Tibial nerve (tissue), 4 donors: Measurements from ENCODE around the gene IL17B. TPM values are rescaled to one million over a fixed set of nuclear protein-coding genes. Genes with fewer than 3 reads are reported as not detected.

ENCODE experiments used
- DNase-seq, 2 donors: peaks; one replicate each; pipeline ENCODE4 v3.0.0-alpha.2; 2019; ENCODE audit warnings: low spot score in 2 of 2
- H3K27ac ChIP-seq, 4 donors: fragments of 200-600 bp; sonication (generic) in 3 of 4; one replicate each; pipeline ENCODE4 v1.5.1; 2017 to 2019; ENCODE audit warnings: mild to moderate bottlenecking in 1 of 4
- H3K27me3 ChIP-seq, 2 donors: fragments of 200-600 bp; sonication (generic) in 1 of 2; one replicate each; pipeline versions ENCODE4 v1.5.1 to v1.6.0; 2017 to 2019
- H3K36me3 ChIP-seq, 3 donors: fragments of 200-600 bp; sonication (generic); one replicate each; pipeline ENCODE4 v1.5.1; 2018 to 2019
- H3K4me1 ChIP-seq, 4 donors: fragments of 200-600 bp; sonication (generic) in 3 of 4; one replicate each; pipeline ENCODE4 v1.5.1; 2017 to 2019
- H3K4me3 ChIP-seq, 4 donors: fragments of 200-600 bp; sonication (generic) in 3 of 4; one replicate each; pipeline ENCODE4 v1.5.1; 2017 to 2019; ENCODE audit warnings: mild to moderate bottlenecking in 1 of 4, moderate library complexity in 1 of 4
- H3K9me3 ChIP-seq, 4 donors: fragments of 200-600 bp; sonication (generic) in 3 of 4; one replicate each; pipeline ENCODE4 v1.5.1; 2017 to 2019
- EP300 ChIP-seq, 2 donors: sonication (generic); formaldehyde crosslinking; IDR thresholded peaks; one replicate each; pipeline ENCODE4 v1.6.1; 2017; ENCODE audit warnings: antibody characterized with exemption in 2 of 2, mild to moderate bottlenecking in 1 of 2
- POLR2A ChIP-seq, 2 donors: fragments of 450-650 bp; IDR thresholded peaks; one replicate each; pipeline ENCODE4 v1.6.1; 2017; ENCODE audit warnings: antibody characterized with exemption in 2 of 2, mild to moderate bottlenecking in 2 of 2, moderate library complexity in 2 of 2
- WGBS, 2 donors: methylation state at CpG; one replicate each; pipeline ENCODE4 v1.1.5; 2018; 5-methylcytosine and 5-hydroxymethylcytosine counted together
- total RNA-seq, 4 donors: library from RNA; depleted of rRNA; stranded (reverse); fragments of >200 nt; gene quantifications; one replicate each; pipeline ENCODE4 v1.1.0, GENCODE V29; 2016
- TF ChIP-seq, protein P1 (sequence below), 5 experiments: fragments of 200-600 bp in 3 of 5; fragments of 450-650 bp in 2 of 5; sonication (generic) in 3 of 5; IDR thresholded peaks; one replicate each; pipeline ENCODE4 v1.5.1; 2016 to 2019; ENCODE audit warnings: antibody characterized with exemption in 5 of 5, mild to moderate bottlenecking in 3 of 5, moderate library complexity in 2 of 5

IL17B gene
- total RNA-seq, 4 donors from 2014 or later, result 22.8 to 109 (median 80.7) TPM

DNA sequence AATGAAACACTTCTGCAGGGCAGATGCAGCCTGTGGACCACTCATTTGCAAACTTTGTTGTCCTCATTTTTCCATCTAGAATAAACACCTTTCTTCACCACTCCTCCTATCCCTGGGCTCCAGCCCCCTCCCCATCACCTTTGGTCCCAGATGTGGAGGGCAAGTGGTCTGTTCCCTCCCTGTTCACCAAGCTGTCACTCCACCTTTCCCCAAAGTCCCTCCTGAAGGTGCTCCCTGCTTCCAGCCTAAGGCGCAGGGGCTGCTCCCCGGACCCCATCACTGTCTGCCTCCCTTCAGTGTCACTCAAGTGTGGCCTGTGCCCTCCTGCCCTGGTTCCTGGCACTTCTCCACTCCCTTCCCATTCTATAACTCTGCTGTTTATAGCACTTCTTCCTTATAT is 14.4 kb downstream of the IL17B start:
- no peak for DNase-seq
- WGBS, 2 donors, result 90 to 98% methylated on average over 2 of the region's 2 CpGs
- Histone ChIP-seq H3K27me3 (no peaks in the 10 kb centered on the region), H3K4me1 (peaks cover 0 to 9% (median 3%) of the 10 kb centered on the region in 4 donors), H3K27ac (no peak overlapping the region), H3K9me3 (no peaks in the 10 kb centered on the region), H3K36me3 (peaks cover 0 to 6% (median 0%) of the 10 kb centered on the region in 3 donors), H3K4me3 (no peak overlapping the region)
- no peak for TF ChIP-seq POLR2A (IDR thresholded peaks at IDR 0.05)
- no peak for TF ChIP-seq EP300 (IDR thresholded peaks at IDR 0.05)
- TF ChIP-seq, protein P1, sequence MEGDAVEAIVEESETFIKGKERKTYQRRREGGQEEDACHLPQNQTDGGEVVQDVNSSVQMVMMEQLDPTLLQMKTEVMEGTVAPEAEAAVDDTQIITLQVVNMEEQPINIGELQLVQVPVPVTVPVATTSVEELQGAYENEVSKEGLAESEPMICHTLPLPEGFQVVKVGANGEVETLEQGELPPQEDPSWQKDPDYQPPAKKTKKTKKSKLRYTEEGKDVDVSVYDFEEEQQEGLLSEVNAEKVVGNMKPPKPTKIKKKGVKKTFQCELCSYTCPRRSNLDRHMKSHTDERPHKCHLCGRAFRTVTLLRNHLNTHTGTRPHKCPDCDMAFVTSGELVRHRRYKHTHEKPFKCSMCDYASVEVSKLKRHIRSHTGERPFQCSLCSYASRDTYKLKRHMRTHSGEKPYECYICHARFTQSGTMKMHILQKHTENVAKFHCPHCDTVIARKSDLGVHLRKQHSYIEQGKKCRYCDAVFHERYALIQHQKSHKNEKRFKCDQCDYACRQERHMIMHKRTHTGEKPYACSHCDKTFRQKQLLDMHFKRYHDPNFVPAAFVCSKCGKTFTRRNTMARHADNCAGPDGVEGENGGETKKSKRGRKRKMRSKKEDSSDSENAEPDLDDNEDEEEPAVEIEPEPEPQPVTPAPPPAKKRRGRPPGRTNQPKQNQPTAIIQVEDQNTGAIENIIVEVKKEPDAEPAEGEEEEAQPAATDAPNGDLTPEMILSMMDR (IDR thresholded peaks at IDR 0.05), result no peak

DNA sequence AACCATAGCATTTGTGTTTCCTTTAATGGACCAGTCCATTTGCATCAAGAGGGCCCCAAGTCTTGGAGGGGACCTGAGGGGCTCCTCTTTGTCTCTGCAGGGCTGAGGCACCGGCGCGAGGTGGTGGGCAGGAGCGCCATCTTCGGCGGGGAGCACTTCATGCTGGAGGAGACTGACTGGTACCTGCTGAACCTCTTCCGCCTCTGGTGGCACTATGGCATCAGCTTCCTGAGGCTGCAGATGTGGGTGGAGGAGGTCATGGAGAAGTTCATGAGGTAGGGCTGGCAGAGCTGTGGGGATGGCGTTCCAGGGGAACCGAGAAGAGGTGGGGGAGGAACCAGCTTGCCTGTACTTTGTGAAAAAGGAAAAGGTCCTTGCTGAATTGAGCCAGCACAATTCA is 15.2 kb downstream of the IL17B start:
- TF ChIP-seq EP300 (IDR thresholded peaks at IDR 0.05) (no peak), POLR2A (IDR thresholded peaks at IDR 0.05) (no peak)
- TF ChIP-seq, protein P1 (IDR thresholded peaks at IDR 0.05), result no peak
- Histone ChIP-seq H3K27me3 (no peaks in the 10 kb centered on the region), H3K4me1 (peaks cover 0 to 17% (median 3%) of the 10 kb centered on the region in 4 donors), H3K4me3 (no peak overlapping the region), H3K36me3 (peaks cover 0 to 6% (median 0%) of the 10 kb centered on the region in 3 donors), H3K27ac (no peak overlapping the region), H3K9me3 (no peaks in the 10 kb centered on the region)
- no peak for DNase-seq
- 87 to 93% methylated on average over 9 of the region's 9 CpGs for WGBS, 2 donors

DNA sequence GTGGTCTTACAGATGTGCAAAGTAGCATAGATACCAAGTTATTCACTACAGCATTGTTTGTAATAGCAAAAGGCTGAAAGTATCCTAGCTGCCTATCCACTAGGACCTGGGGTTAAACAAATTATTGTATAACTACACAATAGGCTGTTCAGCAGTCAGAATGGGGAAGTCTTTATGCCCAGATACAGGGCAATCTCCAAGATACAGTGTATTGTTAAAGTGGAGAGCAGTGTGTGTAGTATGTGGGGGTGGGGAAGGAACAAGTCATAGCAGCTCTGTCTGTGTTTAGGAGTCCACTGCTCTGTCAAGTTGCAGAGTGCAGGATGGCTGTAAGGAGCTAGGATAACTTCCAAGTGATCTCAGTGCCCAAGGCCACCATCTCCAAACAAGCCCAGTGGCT is 15.7 kb downstream of the IL17B start:
- no peak for TF ChIP-seq POLR2A (IDR thresholded peaks at IDR 0.05)
- H3K9me3 ChIP-seq, result no peaks in the 10 kb centered on the region
- no peak overlapping the region for H3K27ac ChIP-seq
- DNase-seq, result no peak
- H3K4me1 ChIP-seq, result peaks cover 0 to 23% (median 3%) of the 10 kb centered on the region in 4 donors
- no peak overlapping the region for H3K4me3 ChIP-seq
- H3K27me3 ChIP-seq, result no peaks in the 10 kb centered on the region
- H3K36me3 ChIP-seq, result peaks cover 0 to 6% (median 0%) of the 10 kb centered on the region in 3 donors

DNA sequence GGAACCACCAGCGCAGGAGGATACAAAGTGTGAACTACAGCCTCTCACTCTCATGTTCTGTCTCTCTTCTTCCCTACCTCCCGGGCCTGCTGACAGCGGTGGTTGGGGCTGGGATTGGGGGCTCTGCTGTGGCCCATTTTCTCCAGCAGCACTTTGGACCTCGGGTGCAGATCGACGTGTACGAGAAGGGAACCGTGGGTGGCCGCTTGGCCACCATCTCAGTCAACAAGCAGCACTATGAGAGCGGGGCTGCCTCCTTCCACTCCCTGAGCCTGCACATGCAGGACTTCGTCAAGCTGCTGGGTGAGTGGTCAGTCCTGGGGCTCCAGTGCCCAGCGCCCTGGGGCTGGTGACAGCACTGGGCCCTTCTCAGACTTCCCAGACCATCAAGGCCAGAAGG is 16.6 kb downstream of the IL17B start:
- Histone ChIP-seq H3K9me3 (no peaks in the 10 kb centered on the region), H3K4me1 (peaks cover 0 to 22% (median 2%) of the 10 kb centered on the region in 4 donors), H3K36me3 (peaks cover 0 to 6% (median 0%) of the 10 kb centered on the region in 3 donors), H3K27ac (no peak overlapping the region), H3K27me3 (no peaks in the 10 kb centered on the region), H3K4me3 (no peak overlapping the region)
- WGBS, 2 donors, result 86 to 87% methylated on average over 11 to 12 of the region's 12 CpGs
- TF ChIP-seq, protein P1 (IDR thresholded peaks at IDR 0.05), result no peak
- no peak for TF ChIP-seq POLR2A (IDR thresholded peaks at IDR 0.05)
- TF ChIP-seq EP300 (IDR thresholded peaks at IDR 0.05), result no peak
- DNase-seq, result no peak

DNA sequence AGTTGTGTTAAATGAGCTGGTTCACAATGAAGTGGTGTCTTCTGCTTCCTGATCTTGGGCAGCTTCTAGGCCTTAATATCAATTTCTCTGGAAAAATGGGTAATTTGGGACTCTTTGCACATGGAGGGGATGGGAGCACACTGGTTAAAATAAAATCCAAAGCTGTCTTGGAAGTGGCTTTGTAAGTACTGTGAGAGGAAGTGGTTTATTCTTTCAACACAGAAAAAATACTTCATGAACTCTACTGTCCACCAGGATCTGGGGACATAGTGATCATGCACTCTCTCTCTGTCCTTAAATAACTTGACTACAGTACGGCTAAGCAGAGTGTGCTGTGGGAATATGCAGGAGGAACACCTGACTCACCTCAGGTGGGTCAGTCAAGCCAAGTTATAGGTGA is 18.8 kb downstream of the IL17B start:
- no peak for DNase-seq
- Histone ChIP-seq H3K27ac (no peak overlapping the region), H3K4me3 (no peak overlapping the region), H3K36me3 (peaks cover 0 to 8% (median 0%) of the 10 kb centered on the region in 3 donors), H3K27me3 (no peaks in the 10 kb centered on the region), H3K4me1 (peaks cover 0 to 22% (median 1%) of the 10 kb centered on the region in 4 donors), H3K9me3 (no peaks in the 10 kb centered on the region)
- WGBS, 2 donors, result 57 to 83% methylated on average over 1 of the region's 1 CpG
- TF ChIP-seq, protein P1 (IDR thresholded peaks at IDR 0.05), result no peak
- TF ChIP-seq EP300 (IDR thresholded peaks at IDR 0.05) (no peak), POLR2A (IDR thresholded peaks at IDR 0.05) (no peak)
